ENCODE results near the gene CRIM1. TPM values are rescaled to one million over a fixed set of nuclear protein-coding genes. Genes with fewer than 3 reads are reported as not detected.

CRIM1 gene
- total and polyA plus RNA-seq, 2 experiments from 2014 or later = 10.5 to 36.4 TPM

GRCh38 chr2:36476411-36476810 is 120.8 kb downstream of the CRIM1 start:
- H3F3A ChIP-seq (replicated peaks; ENCODE audit: low read depth) = no peaks in the 10 kb centered on the region
- no peak overlapping the region for H3K4me2 ChIP-seq
- no peaks in the 10 kb centered on the region for H3K27me3 ChIP-seq (ENCODE audit: insufficient read depth)
- no peak overlapping the region for H3K27ac ChIP-seq (ENCODE audit: low read depth)
- Mint-ChIP-seq H3K4me1 (peaks cover 18% of the 10 kb centered on the region), H3K9me3 (peaks cover 25% of the 10 kb centered on the region; the same call in 2 of the 3 replicates), H3K36me3 (ENCODE audit: low read depth) (peaks cover 93% of the 10 kb centered on the region), H3K4me3 (no peak overlapping the region), H3K27ac (no peak overlapping the region), H3K27me3 (ENCODE audit: insufficient read depth, low read depth, poor library complexity) (no peaks in the 10 kb centered on the region)
- peaks cover 14% of the 10 kb centered on the region for H3K4me1 ChIP-seq (ENCODE audit: insufficient read depth)
- no peak for ATAC-seq
- no peak overlapping the region for H2AFZ ChIP-seq
- no peaks in the 10 kb centered on the region for H4K20me1 ChIP-seq (replicated peaks; ENCODE audit: insufficient read depth)
- no peaks in the 10 kb centered on the region for H3K9me2 ChIP-seq (ENCODE audit: insufficient read depth)
- H3K36me3 ChIP-seq (ENCODE audit: insufficient read depth) = peaks cover 45% of the 10 kb centered on the region
- no peak for DNase-seq (ENCODE audit: low spot score)
- no peak for TF ChIP-seq STAT1 (IDR thresholded peaks at IDR 0.05; ENCODE audit: unreplicated experiment)
- no peak for TF ChIP-seq ZNF114 (CRISPR knock-in tag; IDR thresholded peaks at IDR 0.05)
- TF ChIP-seq, protein P1, sequence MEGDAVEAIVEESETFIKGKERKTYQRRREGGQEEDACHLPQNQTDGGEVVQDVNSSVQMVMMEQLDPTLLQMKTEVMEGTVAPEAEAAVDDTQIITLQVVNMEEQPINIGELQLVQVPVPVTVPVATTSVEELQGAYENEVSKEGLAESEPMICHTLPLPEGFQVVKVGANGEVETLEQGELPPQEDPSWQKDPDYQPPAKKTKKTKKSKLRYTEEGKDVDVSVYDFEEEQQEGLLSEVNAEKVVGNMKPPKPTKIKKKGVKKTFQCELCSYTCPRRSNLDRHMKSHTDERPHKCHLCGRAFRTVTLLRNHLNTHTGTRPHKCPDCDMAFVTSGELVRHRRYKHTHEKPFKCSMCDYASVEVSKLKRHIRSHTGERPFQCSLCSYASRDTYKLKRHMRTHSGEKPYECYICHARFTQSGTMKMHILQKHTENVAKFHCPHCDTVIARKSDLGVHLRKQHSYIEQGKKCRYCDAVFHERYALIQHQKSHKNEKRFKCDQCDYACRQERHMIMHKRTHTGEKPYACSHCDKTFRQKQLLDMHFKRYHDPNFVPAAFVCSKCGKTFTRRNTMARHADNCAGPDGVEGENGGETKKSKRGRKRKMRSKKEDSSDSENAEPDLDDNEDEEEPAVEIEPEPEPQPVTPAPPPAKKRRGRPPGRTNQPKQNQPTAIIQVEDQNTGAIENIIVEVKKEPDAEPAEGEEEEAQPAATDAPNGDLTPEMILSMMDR (conservative IDR thresholded peaks at IDR 0.05; ENCODE audit: low read depth in 2 of 2) = no peak
- TF ChIP-seq, protein P2, sequence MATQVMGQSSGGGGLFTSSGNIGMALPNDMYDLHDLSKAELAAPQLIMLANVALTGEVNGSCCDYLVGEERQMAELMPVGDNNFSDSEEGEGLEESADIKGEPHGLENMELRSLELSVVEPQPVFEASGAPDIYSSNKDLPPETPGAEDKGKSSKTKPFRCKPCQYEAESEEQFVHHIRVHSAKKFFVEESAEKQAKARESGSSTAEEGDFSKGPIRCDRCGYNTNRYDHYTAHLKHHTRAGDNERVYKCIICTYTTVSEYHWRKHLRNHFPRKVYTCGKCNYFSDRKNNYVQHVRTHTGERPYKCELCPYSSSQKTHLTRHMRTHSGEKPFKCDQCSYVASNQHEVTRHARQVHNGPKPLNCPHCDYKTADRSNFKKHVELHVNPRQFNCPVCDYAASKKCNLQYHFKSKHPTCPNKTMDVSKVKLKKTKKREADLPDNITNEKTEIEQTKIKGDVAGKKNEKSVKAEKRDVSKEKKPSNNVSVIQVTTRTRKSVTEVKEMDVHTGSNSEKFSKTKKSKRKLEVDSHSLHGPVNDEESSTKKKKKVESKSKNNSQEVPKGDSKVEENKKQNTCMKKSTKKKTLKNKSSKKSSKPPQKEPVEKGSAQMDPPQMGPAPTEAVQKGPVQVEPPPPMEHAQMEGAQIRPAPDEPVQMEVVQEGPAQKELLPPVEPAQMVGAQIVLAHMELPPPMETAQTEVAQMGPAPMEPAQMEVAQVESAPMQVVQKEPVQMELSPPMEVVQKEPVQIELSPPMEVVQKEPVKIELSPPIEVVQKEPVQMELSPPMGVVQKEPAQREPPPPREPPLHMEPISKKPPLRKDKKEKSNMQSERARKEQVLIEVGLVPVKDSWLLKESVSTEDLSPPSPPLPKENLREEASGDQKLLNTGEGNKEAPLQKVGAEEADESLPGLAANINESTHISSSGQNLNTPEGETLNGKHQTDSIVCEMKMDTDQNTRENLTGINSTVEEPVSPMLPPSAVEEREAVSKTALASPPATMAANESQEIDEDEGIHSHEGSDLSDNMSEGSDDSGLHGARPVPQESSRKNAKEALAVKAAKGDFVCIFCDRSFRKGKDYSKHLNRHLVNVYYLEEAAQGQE (IDR thresholded peaks at IDR 0.05; ENCODE audit: unreplicated experiment) = no peak
- no peak for TF ChIP-seq EZH2phosphoT487 (IDR thresholded peaks at IDR 0.05; ENCODE audit: unreplicated experiment)
- no peak for TF ChIP-seq NANOG (IDR thresholded peaks at IDR 0.05; ENCODE audit: borderline replicate concordance)
- no peak for TF ChIP-seq ZNF331 (CRISPR knock-in tag; IDR thresholded peaks at IDR 0.05; ENCODE audit: low read depth)
- H3K79me2 ChIP-seq (replicated peaks; ENCODE audit: insufficient read depth) = peaks cover 39% of the 10 kb centered on the region
- no peak overlapping the region for H3K4me3 ChIP-seq

DNA sequence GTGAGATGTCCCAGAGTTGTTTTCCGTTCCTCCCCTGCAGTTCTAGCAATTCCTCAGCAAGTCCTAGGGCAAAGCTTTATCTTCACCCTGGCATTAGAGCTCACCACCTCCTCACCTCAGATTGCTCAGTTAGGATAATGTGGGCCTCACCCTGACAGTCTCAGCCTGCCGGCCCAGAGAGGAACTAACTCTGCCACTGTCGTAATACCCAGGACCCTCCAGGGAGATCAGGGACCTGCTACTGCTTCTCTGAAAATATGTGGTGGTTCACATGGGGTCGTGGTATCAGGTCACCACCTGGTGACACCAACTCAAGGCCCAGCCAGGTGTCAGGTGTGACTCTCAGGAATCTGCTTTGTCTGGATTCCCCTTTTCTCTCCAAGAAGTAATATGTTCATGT is 121.7 kb downstream of the CRIM1 start:
- H3K9me3 Mint-ChIP-seq = peaks cover 24% of the 10 kb centered on the region; the same call in 2 of the 3 replicates
- H3K27me3 Mint-ChIP-seq (ENCODE audit: insufficient read depth, low read depth, poor library complexity) = no peaks in the 10 kb centered on the region
- Histone ChIP-seq H3K27me3 (ENCODE audit: insufficient read depth) (no peaks in the 10 kb centered on the region), H4K20me1 (replicated peaks; ENCODE audit: insufficient read depth) (no peaks in the 10 kb centered on the region), H3K27ac (ENCODE audit: low read depth) (no peak overlapping the region), H2AFZ (no peak overlapping the region), H3K9me2 (ENCODE audit: insufficient read depth) (no peaks in the 10 kb centered on the region), H3F3A (replicated peaks; ENCODE audit: low read depth) (no peaks in the 10 kb centered on the region), H3K4me2 (no peak overlapping the region), H3K36me3 (ENCODE audit: insufficient read depth) (peaks cover 45% of the 10 kb centered on the region), H3K4me1 (ENCODE audit: insufficient read depth) (peaks cover 14% of the 10 kb centered on the region), H3K4me3 (no peak overlapping the region), H3K79me2 (replicated peaks; ENCODE audit: insufficient read depth) (peaks cover 39% of the 10 kb centered on the region)
- peaks cover 18% of the 10 kb centered on the region for H3K4me1 Mint-ChIP-seq
- H3K27ac Mint-ChIP-seq = peak overlapping the region; percentile 3; the same call in 1 of the 2 replicates
- no peak overlapping the region for H3K4me3 Mint-ChIP-seq
- DNase-seq (ENCODE audit: low spot score) (no peak), ATAC-seq (no peak)
- H3K36me3 Mint-ChIP-seq (ENCODE audit: low read depth) = peaks cover 94% of the 10 kb centered on the region
- TF ChIP-seq, protein P3, sequence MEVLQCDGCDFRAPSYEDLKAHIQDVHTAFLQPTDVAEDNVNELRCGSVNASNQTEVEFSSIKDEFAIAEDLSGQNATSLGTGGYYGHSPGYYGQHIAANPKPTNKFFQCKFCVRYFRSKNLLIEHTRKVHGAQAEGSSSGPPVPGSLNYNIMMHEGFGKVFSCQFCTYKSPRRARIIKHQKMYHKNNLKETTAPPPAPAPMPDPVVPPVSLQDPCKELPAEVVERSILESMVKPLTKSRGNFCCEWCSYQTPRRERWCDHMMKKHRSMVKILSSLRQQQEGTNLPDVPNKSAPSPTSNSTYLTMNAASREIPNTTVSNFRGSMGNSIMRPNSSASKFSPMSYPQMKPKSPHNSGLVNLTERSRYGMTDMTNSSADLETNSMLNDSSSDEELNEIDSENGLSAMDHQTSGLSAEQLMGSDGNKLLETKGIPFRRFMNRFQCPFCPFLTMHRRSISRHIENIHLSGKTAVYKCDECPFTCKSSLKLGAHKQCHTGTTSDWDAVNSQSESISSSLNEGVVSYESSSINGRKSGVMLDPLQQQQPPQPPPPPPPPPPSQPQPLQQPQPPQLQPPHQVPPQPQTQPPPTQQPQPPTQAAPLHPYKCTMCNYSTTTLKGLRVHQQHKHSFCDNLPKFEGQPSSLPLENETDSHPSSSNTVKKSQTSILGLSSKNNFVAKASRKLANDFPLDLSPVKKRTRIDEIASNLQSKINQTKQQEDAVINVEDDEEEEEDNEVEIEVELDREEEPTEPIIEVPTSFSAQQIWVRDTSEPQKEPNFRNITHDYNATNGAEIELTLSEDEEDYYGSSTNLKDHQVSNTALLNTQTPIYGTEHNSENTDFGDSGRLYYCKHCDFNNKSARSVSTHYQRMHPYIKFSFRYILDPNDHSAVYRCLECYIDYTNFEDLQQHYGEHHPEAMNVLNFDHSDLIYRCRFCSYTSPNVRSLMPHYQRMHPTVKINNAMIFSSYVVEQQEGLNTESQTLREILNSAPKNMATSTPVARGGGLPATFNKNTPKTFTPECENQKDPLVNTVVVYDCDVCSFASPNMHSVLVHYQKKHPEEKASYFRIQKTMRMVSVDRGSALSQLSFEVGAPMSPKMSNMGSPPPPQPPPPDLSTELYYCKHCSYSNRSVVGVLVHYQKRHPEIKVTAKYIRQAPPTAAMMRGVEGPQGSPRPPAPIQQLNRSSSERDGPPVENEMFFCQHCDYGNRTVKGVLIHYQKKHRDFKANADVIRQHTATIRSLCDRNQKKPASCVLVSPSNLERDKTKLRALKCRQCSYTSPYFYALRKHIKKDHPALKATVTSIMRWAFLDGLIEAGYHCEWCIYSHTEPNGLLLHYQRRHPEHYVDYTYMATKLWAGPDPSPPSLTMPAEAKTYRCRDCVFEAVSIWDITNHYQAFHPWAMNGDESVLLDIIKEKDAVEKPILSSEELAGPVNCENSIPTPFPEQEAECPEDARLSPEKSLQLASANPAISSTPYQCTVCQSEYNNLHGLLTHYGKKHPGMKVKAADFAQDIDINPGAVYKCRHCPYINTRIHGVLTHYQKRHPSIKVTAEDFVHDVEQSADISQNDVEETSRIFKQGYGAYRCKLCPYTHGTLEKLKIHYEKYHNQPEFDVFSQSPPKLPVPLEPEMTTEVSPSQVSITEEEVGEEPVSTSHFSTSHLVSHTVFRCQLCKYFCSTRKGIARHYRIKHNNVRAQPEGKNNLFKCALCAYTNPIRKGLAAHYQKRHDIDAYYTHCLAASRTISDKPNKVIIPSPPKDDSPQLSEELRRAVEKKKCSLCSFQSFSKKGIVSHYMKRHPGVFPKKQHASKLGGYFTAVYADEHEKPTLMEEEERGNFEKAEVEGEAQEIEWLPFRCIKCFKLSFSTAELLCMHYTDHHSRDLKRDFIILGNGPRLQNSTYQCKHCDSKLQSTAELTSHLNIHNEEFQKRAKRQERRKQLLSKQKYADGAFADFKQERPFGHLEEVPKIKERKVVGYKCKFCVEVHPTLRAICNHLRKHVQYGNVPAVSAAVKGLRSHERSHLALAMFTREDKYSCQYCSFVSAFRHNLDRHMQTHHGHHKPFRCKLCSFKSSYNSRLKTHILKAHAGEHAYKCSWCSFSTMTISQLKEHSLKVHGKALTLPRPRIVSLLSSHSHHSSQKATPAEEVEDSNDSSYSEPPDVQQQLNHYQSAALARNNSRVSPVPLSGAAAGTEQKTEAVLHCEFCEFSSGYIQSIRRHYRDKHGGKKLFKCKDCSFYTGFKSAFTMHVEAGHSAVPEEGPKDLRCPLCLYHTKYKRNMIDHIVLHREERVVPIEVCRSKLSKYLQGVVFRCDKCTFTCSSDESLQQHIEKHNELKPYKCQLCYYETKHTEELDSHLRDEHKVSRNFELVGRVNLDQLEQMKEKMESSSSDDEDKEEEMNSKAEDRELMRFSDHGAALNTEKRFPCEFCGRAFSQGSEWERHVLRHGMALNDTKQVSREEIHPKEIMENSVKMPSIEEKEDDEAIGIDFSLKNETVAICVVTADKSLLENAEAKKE (CRISPR knock-in tag; IDR thresholded peaks at IDR 0.05) = no peak
